ENCODE measurements around the gene AHNAK. TPM values are rescaled to one million over a fixed set of nuclear protein-coding genes. Genes with fewer than 3 reads are reported as not detected.
A peak's percentile ranks its signal among the peaks of the same experiment; 100 is the strongest.

AHNAK gene
- total RNA-seq, 1 experiment from 2014 or later = 73.0 TPM

- no peak for TF ChIP-seq EZH2 (IDR thresholded peaks at IDR 0.05; ENCODE audit: borderline replicate concordance, low read depth, low read length, poor library complexity, severe bottlenecking)
- TF ChIP-seq, protein P1, sequence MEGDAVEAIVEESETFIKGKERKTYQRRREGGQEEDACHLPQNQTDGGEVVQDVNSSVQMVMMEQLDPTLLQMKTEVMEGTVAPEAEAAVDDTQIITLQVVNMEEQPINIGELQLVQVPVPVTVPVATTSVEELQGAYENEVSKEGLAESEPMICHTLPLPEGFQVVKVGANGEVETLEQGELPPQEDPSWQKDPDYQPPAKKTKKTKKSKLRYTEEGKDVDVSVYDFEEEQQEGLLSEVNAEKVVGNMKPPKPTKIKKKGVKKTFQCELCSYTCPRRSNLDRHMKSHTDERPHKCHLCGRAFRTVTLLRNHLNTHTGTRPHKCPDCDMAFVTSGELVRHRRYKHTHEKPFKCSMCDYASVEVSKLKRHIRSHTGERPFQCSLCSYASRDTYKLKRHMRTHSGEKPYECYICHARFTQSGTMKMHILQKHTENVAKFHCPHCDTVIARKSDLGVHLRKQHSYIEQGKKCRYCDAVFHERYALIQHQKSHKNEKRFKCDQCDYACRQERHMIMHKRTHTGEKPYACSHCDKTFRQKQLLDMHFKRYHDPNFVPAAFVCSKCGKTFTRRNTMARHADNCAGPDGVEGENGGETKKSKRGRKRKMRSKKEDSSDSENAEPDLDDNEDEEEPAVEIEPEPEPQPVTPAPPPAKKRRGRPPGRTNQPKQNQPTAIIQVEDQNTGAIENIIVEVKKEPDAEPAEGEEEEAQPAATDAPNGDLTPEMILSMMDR (conservative IDR thresholded peaks at IDR 0.05; ENCODE audit: low read depth, low read length) = no peak
- peak; percentile 91 for DNase-seq (ENCODE audit: low spot score)
- Histone ChIP-seq H3K4me3 (ENCODE audit: low read depth, low read length, poor library complexity, severe bottlenecking) (no peak overlapping the region), H3K27ac (ENCODE audit: low read depth, low read length, poor library complexity, severe bottlenecking) (peak overlapping the region; percentile 77), H3K36me3 (ENCODE audit: insufficient read depth, low read length, poor library complexity, severe bottlenecking) (peaks cover 46% of the 10 kb centered on the region), H3K27me3 (replicated peaks; ENCODE audit: insufficient read depth, low read depth, low read length, poor library complexity) (no peaks in the 10 kb centered on the region), H3K4me1 (ENCODE audit: insufficient read depth, low read length, poor library complexity, severe bottlenecking) (peaks cover 88% of the 10 kb centered on the region), H3K9me3 (ENCODE audit: low read depth, low read length, poor library complexity, severe bottlenecking) (no peaks in the 10 kb centered on the region)
- intact Hi-C loops (cut with micrococcal nuclease; ENCODE audit: unreplicated experiment) = no loop called here
- ChIA-PET POLR2A (ENCODE audit: low non-redundant PET) (no interaction called here), CTCF (interaction anchor here (0.8 to 1.2 kb wide), 2 partner anchors 14 to 132 kb away, joined by 3 to 4 read pairs; no protein-coding TSS in a partner anchor)
- no TSS peak for BruUV-seq (replicated peaks)
Measured at GRCh38 chr11:62556108-62556874, 9.7 kb upstream of the AHNAK start.

DNA sequence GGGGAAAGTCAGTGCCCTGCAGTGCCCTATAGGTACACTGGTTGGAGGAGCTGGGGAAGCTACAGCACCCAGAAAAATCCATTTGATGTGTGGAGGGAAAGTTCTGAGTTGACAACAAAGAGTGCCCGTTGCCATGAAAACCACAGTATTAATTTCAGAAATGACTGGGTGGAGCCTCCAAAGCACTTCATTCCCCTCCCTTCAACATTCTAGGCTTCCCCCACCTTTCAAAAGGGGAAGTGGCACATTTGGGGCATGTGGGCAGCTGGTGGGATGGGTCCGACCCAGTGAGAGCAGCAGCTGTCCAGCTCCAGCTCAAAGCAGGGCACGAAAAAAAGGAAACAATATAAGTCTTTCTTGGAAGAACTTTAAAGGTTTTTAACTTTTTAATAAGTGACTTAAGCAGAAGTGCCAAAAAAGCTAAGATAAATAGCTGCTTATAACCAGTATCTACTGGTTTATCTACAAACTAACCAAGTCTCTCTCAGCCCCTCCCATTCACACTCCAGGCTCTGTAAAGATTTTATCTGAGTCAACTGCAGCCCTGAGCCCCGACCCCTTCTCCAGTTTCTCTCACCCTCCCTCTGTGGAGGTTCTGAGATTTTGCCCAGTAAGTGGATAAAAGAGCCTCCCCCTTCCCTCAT lies 9.0 kb upstream of the AHNAK start:
- intact Hi-C loops (cut with micrococcal nuclease; ENCODE audit: unreplicated experiment) = no loop called here
- H3K9me3 ChIP-seq (ENCODE audit: low read depth, low read length, poor library complexity, severe bottlenecking) = no peaks in the 10 kb centered on the region
- H3K27ac ChIP-seq (ENCODE audit: low read depth, low read length, poor library complexity, severe bottlenecking) = peak overlapping the region; percentile 77
- no peak for TF ChIP-seq EZH2 (IDR thresholded peaks at IDR 0.05; ENCODE audit: borderline replicate concordance, low read depth, low read length, poor library complexity, severe bottlenecking)
- POLR2A ChIA-PET (ENCODE audit: low non-redundant PET) = interaction anchor here (0.7 kb wide), 1 partner anchor 470 kb away, joined by 4 read pairs; no protein-coding TSS in a partner anchor
- peaks cover 39% of the 10 kb centered on the region for H3K36me3 ChIP-seq (ENCODE audit: insufficient read depth, low read length, poor library complexity, severe bottlenecking)
- CTCF ChIA-PET = interaction anchor here (1.2 kb wide), 1 partner anchor 13 kb away, joined by 4 read pairs; no protein-coding TSS in a partner anchor
- no peak for DNase-seq (ENCODE audit: low spot score)
- no peak overlapping the region for H3K4me3 ChIP-seq (ENCODE audit: low read depth, low read length, poor library complexity, severe bottlenecking)
- H3K27me3 ChIP-seq (replicated peaks; ENCODE audit: insufficient read depth, low read depth, low read length, poor library complexity) = no peaks in the 10 kb centered on the region
- peaks cover 84% of the 10 kb centered on the region for H3K4me1 ChIP-seq (ENCODE audit: insufficient read depth, low read length, poor library complexity, severe bottlenecking)
- no TSS peak for BruUV-seq (replicated peaks)

DNA sequence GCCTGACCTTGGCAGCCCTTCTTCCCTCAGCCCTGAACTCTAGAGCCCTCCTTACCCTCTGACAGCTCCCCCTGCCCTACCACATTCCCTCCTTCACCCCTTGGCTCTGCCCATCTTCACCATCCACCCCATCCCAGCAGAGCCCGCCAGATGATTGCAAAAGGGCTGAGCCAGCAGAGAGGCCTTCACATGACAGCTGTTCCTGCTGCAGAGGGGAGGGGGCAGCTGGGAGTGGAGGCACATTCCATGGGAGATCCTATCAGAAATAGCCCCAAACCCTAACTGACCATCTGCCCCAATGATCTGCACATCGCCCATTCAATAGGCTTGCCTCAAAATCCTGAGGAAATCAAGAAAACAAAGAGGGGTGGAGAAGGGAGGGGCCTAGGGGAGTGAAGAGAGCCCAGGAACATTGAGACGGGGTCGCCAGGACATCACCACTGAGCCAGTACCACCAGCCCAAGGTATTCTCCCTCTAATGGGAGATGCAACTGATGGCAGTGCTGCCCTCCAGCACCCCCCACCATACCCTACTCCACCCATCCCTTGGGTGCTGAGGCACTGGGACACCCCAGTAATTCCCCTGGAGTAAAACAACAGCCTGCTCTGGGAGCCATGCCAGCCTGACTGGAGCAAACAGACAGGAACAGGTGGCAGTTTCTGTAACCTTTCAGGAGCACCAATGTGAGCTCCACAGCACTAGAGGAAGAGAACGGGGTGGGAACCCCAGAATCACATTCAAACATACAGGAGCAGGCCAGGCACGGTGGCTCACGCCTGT lies 8.0 kb upstream of the AHNAK start:
- ChIA-PET POLR2A (ENCODE audit: low non-redundant PET) (no interaction called here), CTCF (interaction anchor here (0.6 to 2.5 kb wide), 3 partner anchors 12 to 66 kb away, joined by 4 to 14 read pairs (median 6); no protein-coding TSS in a partner anchor)
- peaks cover 74% of the 10 kb centered on the region for H3K4me1 ChIP-seq (ENCODE audit: insufficient read depth, low read length, poor library complexity, severe bottlenecking)
- BruUV-seq (replicated peaks) = no TSS peak
- H3K36me3 ChIP-seq (ENCODE audit: insufficient read depth, low read length, poor library complexity, severe bottlenecking) = peaks cover 29% of the 10 kb centered on the region
- H3K4me3 ChIP-seq (ENCODE audit: low read depth, low read length, poor library complexity, severe bottlenecking) = no peak overlapping the region
- peak overlapping the region; percentile 90 for H3K27ac ChIP-seq (ENCODE audit: low read depth, low read length, poor library complexity, severe bottlenecking)
- intact Hi-C loops (cut with micrococcal nuclease; ENCODE audit: unreplicated experiment) = no loop called here
- TF ChIP-seq EZH2 (IDR thresholded peaks at IDR 0.05; ENCODE audit: borderline replicate concordance, low read depth, low read length, poor library complexity, severe bottlenecking) = no peak
- TF ChIP-seq, protein P1 (conservative IDR thresholded peaks at IDR 0.05; ENCODE audit: low read depth, low read length) = no peak
- H3K27me3 ChIP-seq (replicated peaks; ENCODE audit: insufficient read depth, low read depth, low read length, poor library complexity) = no peaks in the 10 kb centered on the region
- DNase-seq (ENCODE audit: low spot score) = no peak
- H3K9me3 ChIP-seq (ENCODE audit: low read depth, low read length, poor library complexity, severe bottlenecking) = no peaks in the 10 kb centered on the region

Measured in A673 (cell line).